HTERT RPE-1 (cell line): ENCODE results near the gene MS4A4E.
"Not testable (repeated sequence)": the region's sequence is repeated elsewhere in the genome, so short reads cannot be mapped to it uniquely, and the experiment has no call there.

Experiments
- in situ Hi-C: fragments of 300-500 bp; cut with MboI; formaldehyde crosslinking; loops from 4 replicates; pipeline ENCODE4 v1.14.3; 2020; ENCODE audit warnings: low sequenced_read_pairs

MS4A4E gene

GRCh38 chr11:60242740-60243239, at the start of gene MS4A4E:
Gene MS4A4E, minus strand, starts transcription at chr11:60243137. Its CDS starts 13,082 bp downstream, at chr11:60230055.
- in situ Hi-C loops = no loop called here

GRCh38 chr11:60292145-60292544, 49.2 kb upstream of the MS4A4E start:
- in situ Hi-C loops = no loop called here

GRCh38 chr11:60288531-60288930, 45.6 kb upstream of the MS4A4E start:
- in situ Hi-C loops = no loop called here

GRCh38 chr11:60285411-60286126, 42.6 kb upstream of the MS4A4E start:
- in situ Hi-C loops = not testable (repeated sequence)

- in situ Hi-C loops = no loop called here
Measured at GRCh38 chr11:60282286-60282685, 39.3 kb upstream of the MS4A4E start.

GRCh38 chr11:60281485-60281884, 38.5 kb upstream of the MS4A4E start:
- in situ Hi-C loops = no loop called here

GRCh38 chr11:60280412-60280811, 37.5 kb upstream of the MS4A4E start, which contains the start of gene MS4A4A:
Gene MS4A4A, plus strand, starts transcription at chr11:60280666. Its CDS starts 10 bp downstream, at chr11:60280676.
- in situ Hi-C loops = no loop called here

- in situ Hi-C loops = no loop called here
Measured at GRCh38 chr11:60274416-60274815, 31.5 kb upstream of the MS4A4E start.

- in situ Hi-C loops = no loop called here
Measured at GRCh38 chr11:60265373-60266214, 22.7 kb upstream of the MS4A4E start.

- in situ Hi-C loops = no loop called here
Measured at GRCh38 chr11:60264644-60265043, 21.7 kb upstream of the MS4A4E start.

GRCh38 chr11:60263402-60263801, 20.5 kb upstream of the MS4A4E start:
- in situ Hi-C loops = no loop called here

GRCh38 chr11:60261014-60261413, 18.1 kb upstream of the MS4A4E start:
- in situ Hi-C loops = no loop called here

- in situ Hi-C loops = no loop called here
Measured at GRCh38 chr11:60257956-60258722, 15.2 kb upstream of the MS4A4E start.

- in situ Hi-C loops = no loop called here
Measured at GRCh38 chr11:60252213-60253108, 9.5 kb upstream of the MS4A4E start.

GRCh38 chr11:60251485-60252212, 8.7 kb upstream of the MS4A4E start:
- in situ Hi-C loops = no loop called here

GRCh38 chr11:60241786-60242185, 1.2 kb downstream of the MS4A4E start:
- in situ Hi-C loops = no loop called here

- in situ Hi-C loops = no loop called here
Measured at GRCh38 chr11:60240662-60241061, 2.3 kb downstream of the MS4A4E start.

GRCh38 chr11:60235321-60235720, 7.6 kb downstream of the MS4A4E start:
- in situ Hi-C loops = no loop called here

GRCh38 chr11:60230681-60231080, 12.3 kb downstream of the MS4A4E start:
- in situ Hi-C loops = no loop called here
